Iris pigment epithelial cell (primary cell): ENCODE data around the gene IDUA.

Experiments
- DNase-seq: peaks from one replicate; pipeline ENCODE4 v3.0.0-alpha.2; 2011; ENCODE audit warnings: low read depth

The IDUA gene

DNA sequence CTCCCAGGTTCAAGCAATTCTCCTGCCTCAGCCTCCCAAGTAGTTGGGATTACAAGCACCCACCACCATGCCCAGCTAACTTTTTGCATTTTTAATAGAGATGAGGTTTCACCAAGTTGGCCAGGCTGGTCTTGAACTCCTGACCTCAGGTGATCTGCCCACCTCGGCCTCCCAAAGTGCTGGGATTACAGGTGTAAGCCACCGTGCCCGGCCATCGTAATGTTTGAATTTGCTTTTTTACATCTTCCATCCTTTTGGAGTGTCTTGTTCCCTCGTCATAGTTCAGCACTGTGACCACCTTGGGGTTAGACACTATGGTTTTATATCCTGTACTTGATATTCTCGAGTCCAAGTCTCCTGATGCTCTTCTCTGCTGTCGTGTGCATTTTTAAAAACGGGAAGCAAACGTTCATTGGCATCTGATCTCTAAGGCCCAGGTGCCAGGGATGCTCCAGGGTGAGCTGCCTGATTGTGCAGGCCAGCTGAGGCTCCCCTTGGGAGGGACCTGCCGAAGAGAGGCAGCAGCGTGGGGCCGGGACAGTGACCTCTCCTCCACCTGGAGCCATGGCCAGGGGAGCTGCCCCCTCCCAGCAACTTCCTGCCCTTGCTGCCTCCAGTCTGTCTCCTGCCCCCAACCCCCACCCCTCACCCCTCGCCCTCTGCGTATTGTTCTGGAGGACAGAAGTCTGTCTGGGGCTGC, 30.2 kb upstream of the IDUA start:
- DNase-seq: no peak

- DNase-seq: no peak
These were observed 29.6 kb upstream of the IDUA start for GRCh38 chr4:957231-957580.

- DNase-seq: no peak
These were observed 29.1 kb upstream of the IDUA start for GRCh38 chr4:957581-958313.

DNA sequence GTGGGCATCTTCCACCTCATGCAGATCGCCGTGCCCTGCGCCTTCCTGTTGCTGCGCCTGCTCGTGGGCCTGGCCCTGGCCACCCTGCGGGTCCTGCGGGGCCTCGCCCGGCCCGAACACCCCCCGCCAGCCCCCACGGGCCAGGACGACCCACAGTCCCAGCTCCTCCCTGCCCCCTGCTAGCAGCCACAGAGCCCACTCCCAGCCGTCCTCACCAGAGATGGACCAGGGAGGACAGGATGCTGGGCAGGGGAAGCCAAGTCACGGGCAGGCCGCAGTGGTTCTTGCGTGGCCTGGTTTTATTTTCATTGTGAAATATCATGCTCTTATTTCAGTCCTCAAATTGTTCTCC, 28.6 kb upstream of the IDUA start:
- DNase-seq: no peak

DNA sequence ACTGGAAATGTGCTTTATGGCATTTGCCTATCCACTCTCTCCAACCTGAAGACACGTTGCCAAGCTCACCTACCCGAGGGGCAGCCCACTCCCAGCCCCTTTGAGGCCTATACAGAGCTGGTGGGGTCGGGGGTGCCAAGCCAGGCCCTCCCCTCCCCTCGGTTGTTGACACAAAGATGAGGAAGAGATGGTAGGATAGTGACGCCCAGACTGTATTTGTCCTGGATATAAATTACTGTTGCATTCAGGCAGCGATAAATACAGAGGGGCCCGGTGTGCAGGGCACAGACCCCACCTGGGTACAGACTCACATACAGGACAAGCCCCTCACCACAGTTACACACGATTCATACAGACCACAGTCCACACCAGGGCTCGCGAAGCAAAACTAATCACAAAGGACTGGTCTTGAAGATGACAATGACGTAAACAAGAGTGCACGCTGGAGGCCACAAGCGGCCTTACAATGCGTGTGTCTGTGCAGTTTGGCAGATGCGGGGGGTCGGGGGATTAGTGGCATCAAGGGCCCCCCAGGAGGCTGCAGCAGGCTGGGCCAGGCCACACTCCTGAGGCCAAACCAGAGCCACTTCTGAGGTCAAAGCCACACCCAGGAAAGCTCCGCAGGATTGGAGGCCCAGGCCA, 28.0 kb upstream of the IDUA start:
- no peak for DNase-seq

DNA sequence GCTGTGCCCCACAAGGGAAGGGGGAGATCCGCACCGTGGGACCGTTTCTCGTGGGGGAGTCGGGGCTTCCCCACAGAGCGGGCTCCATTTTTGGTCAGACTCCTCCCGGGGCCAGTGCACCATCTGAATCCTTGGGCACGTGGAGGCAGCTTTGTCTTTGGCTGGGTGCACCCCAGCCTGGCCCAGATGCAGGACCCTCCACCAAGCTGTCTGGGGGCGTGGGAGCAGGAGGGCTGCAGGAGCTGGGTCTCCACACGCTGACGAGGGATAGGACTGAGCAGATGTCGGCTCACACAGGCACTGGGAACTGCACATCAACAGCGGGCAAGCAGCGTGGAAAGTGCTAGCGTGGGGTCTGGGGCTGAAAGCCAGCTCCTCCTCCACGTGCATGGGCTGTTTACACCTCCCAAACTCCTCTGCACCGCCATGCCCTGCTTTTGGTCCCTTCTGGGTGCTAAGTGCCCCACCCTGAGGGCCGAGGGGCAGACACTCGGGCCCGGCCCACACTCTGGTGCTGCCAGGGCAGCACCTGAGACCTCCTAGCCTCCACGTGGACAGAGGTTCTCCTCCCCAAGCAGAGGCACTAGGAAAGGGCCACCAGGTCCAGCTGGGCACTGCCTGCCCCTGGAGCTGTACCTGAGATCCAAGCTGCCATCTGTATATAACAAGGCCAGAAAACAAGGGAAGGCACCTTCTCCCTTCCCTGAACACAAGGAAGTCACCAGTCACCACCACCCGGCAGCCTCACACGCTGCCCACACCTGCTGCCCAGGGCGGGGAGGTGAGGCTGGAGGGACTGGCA, 27.3 kb upstream of the IDUA start:
- DNase-seq: no peak

DNA sequence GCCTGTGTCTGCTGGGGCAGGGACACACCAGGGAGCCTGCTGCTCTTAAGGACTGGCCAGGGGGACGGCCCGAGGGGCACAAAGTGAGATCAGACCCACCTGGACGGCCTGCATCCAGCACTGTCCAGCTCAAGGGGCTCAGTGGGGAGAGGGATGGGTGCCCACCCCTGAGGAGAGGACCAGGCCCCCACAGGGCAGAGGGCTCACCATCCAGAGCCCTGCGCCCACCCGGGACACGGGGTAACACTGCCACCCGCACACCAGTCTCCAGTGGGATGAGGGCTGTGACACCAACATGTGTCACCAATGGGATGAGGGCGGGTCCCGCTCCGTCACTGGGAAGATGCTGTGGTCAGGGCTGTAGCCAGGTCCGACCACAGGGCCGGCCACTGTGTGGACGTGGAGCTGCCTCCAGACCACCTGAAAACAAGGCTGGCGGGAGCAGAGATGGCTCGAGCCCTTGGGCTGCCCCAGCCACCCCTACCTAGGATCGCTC, 26.7 kb upstream of the IDUA start:
- no peak for DNase-seq

- DNase-seq: no peak
These were observed 26.1 kb upstream of the IDUA start for GRCh38 chr4:960636-961350.

- no peak for DNase-seq
These were observed 25.3 kb upstream of the IDUA start for GRCh38 chr4:961351-962230.

GRCh38 chr4:962231-963208, 24.3 kb upstream of the IDUA start:
- no peak for DNase-seq

DNA sequence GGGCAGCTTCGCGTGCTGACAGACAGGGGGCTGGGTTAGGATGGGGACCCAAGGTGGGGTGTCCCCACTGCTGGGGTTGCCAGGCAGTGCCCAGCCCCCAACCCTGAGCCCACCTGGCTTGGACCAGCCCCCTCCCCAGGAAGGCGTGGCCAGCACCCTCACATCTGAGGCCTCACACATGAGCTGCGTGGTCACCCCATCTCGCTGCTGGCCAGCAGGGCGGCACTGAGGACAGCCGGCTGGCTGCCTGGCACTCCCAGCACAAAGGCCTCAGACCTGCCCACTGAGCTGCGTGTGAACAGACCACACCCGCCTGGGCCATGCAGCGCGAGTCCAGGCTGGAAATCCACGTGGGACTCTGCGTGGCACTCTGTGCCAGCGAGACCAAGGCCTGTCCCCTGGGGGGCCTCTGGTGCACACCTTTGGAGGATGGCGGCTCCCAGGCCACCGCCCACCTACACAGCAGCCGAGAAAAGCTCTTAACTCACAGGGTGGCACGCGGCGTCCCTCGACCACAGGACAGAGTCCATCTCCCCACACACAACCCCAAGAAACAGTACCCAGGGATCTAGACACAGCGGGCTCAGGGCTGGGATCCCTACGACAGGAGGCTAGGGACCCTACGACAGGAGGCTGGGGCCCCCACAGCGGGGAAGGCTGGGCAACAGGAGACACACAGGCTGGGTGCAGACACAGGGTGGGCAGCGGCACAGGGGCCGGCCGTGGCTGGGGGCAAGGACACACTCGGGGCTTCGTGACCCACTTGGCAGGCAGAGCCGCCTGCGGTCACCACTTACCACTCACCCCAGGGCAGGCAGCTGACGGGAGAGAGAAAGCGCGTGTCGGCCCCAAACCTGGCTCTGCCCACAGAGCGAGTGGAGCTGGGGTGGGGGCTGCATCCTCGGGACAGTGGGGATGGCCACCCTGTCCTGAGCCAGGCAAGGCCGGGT, 23.3 kb upstream of the IDUA start:
- DNase-seq: no peak

GRCh38 chr4:964346-965025, 22.4 kb upstream of the IDUA start:
- DNase-seq: no peak

DNA sequence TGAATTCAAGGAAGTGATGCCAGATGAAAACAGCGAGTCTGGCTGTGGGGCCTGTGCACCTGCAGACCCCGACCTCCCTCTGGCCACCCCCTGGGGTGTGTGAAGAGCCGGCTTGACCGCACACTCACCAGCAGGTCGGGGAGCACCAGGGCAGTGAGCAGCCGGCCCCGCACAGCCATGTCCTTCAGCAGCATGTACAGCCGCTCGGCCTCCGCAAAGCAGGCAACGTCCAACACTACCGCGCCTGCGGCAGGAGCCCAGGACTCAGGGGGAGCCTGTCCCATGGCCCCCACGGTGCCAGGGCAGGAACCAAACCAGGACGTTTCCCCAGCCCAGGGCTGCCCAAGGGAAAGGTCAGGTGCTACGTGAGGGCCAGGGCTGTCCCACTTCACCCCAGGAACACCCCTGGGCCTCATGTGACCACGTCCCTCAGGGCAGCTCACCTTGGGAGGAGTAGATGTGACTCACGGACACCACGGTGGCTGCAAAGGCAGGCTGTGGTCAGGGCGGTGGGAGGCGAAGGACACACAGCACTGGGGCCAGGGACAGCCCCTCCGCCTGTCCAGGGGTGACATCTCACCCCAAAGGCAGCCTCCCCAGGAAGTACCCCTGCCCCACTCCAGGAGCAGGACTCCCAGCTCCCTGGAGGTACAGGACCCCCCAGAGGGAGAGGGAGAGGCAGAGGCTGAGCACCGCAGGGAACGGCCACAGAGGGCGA, 21.6 kb upstream of the IDUA start:
- no peak for DNase-seq

- DNase-seq: no peak
These were observed 21.1 kb upstream of the IDUA start for GRCh38 chr4:965766-966134.

DNA sequence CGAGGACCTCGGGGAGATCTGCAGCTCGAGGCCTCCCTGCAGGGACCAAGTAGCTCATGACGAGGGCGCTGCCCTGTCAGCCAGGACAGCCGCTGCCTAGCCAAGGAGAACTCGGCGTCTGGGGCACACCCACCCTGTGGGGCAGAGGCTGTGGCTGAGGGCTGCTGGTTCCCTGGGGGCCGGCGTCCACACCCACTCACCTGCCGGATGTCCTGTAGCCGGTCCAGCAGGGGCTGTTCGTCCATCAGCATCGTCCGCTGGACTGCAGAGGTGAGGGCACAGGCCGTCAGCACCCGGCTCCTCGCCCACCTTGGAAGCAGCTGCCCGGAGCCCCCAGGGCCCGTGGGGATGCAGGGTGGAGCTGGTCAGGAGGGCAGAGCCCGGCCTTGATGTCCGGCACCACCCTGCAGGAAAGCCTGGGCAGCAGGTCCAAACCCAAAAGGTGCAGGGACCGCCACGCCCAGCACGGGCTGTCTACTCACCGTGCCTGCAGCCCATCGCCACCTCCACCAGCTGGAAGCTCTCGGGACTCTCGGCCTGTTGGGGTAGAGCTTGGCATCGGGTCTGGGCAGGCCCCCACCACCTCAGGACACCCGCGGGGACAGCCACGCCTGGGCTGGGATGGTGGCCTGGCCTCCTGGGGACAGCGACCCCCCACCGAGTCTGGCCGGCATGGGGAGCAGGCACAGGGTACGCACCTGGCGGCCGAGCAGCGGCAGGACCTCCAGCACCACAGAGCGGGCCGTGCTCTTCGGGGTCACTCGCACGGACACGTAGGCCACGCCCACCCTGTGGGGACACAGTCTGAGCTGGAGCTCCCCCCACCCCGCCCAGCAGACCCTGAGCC, 20.4 kb upstream of the IDUA start:
- DNase-seq: no peak
